AG04449 (cell line): ENCODE data around the gene SNX4.

Source experiments
- CTCF ChIA-PET: fragments of 350-600 bp; formaldehyde crosslinking; extraction: SDS; loops from one replicate; lab custom pipeline; 2021; ENCODE audit warnings: antibody characterized with exemption; lab: Yijun Ruan, JAX
- POLR2A ChIA-PET: fragments of 400-600, 350-600 bp; formaldehyde crosslinking; extraction: SDS; loops from one replicate; lab custom pipeline; 2020; ENCODE audit warnings: antibody characterized with exemption, inconsistent platforms; lab: Yijun Ruan, JAX
- DNase-seq: peaks from one replicate; pipeline ENCODE4 v3.0.0-alpha.2; 2010; ENCODE audit warnings: low read depth, low spot score
- H3K4me3 ChIP-seq: 2 replicates; pipeline ENCODE4 v1.5.1; 2011; ENCODE audit warnings: low read depth, mild to moderate bottlenecking, control low read depth, low read length
- TF ChIP-seq, protein P1 (sequence below): IDR thresholded peaks from one replicate; pipeline ENCODE4 v1.5.1; 2011; ENCODE audit warnings: mild to moderate bottlenecking, moderate library complexity, low read length, control low read depth, inconsistent platforms; ENCODE audit not compliant: insufficient read depth; ENCODE audit errors: missing control alignments

SNX4 gene

GRCh38 chr3:125401402-125401801, 118.6 kb downstream of the SNX4 start:
- POLR2A ChIA-PET: interaction anchor here (0.7 to 2.0 kb wide), 3 partner anchors 26 to 338 kb away, joined by 3 to 6 read pairs (median 5); partner anchors contain the start of gene ZNF148

GRCh38 chr3:125398952-125399351, 121.0 kb downstream of the SNX4 start:
- CTCF ChIA-PET: interaction anchor here (0.7 to 1.4 kb wide), 2 partner anchors 13 to 234 kb away, joined by 3 read pairs; no protein-coding TSS in a partner anchor
- POLR2A ChIA-PET: no interaction called here
- DNase-seq: no peak

More at GRCh38 chr3:125401402-125401801, 118.6 kb downstream of the SNX4 start:
- TF ChIP-seq, protein P1, sequence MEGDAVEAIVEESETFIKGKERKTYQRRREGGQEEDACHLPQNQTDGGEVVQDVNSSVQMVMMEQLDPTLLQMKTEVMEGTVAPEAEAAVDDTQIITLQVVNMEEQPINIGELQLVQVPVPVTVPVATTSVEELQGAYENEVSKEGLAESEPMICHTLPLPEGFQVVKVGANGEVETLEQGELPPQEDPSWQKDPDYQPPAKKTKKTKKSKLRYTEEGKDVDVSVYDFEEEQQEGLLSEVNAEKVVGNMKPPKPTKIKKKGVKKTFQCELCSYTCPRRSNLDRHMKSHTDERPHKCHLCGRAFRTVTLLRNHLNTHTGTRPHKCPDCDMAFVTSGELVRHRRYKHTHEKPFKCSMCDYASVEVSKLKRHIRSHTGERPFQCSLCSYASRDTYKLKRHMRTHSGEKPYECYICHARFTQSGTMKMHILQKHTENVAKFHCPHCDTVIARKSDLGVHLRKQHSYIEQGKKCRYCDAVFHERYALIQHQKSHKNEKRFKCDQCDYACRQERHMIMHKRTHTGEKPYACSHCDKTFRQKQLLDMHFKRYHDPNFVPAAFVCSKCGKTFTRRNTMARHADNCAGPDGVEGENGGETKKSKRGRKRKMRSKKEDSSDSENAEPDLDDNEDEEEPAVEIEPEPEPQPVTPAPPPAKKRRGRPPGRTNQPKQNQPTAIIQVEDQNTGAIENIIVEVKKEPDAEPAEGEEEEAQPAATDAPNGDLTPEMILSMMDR: no peak
- CTCF ChIA-PET: interaction anchor here (0.8 to 2.4 kb wide), 4 partner anchors 12 to 159 kb away, joined by 3 to 9 read pairs (median 4); no protein-coding TSS in a partner anchor
- DNase-seq: peak; percentile 31
- H3K4me3 ChIP-seq: no peak overlapping the region

More at GRCh38 chr3:125398952-125399351, 121.0 kb downstream of the SNX4 start:
- TF ChIP-seq, protein P1: no peak
- H3K4me3 ChIP-seq: no peak overlapping the region
